WI38 (cell line): ENCODE data around the gene IFT57.

Source experiments
- H3K4me3 ChIP-seq: 2 replicates; pipeline ENCODE4 v1.5.1; 2011; ENCODE audit warnings: low read depth, mild to moderate bottlenecking, control low read depth, low read length
- CTCF ChIP-seq: IDR thresholded peaks from 2 replicates; pipeline ENCODE4 v1.5.1; 2012; ENCODE audit warnings: low read depth, mild to moderate bottlenecking, control low read depth, low read length

Gene IFT57

DNA sequence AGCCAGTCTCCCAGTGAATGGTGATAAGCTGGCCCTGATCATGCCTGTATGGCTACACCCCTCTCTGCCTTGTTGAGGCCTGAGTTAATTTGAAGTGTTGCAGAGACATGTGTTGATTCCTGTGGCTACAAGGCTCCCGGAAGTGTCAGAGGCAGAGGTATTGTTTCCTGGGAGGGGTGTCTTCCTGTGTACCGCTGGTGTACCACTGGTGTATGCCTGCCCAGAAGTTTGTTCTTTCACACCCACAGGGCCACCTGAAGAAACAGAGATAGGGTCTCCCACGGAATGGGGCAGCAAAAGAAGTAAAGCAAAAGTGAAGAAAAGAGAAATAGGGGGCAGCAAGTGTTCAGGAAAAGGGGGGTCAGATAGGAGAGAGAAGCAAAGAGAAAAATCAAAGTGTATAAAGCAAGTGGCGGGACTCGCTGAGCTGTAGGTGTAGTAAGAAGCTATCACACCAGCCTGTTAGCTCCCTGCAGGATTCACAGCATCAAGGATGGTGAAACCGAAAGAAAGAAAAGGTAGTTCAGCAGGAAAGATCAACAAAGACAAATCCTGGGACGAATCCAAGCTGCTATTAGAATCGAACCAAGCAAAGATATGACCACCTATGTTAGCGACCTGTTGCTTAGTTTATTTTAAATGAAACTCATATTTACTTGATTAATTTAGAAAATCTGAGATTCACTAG lies 94.8 kb downstream of the IFT57 start:
- H3K4me3 ChIP-seq: no peak overlapping the region
- no peak for TF ChIP-seq CTCF

DNA sequence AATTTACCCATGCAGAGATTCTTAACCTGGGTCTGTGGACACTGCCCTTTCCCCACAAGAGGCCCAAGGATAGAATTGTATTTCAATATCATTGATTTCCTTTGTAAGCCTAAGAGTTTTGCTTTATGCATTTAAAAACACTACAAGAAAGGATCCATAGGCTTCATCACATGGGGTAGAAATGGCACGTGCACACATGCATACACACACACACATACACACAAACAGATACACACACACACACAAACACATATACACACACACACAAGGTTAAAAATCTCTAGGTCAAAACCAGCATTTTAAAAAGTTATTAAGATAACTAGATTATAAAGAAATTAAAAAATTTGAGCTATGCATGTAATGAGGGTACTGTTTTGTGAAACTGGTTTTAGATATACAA lies 95.9 kb downstream of the IFT57 start:
- TF ChIP-seq CTCF: no peak
- H3K4me3 ChIP-seq: no peak overlapping the region

DNA sequence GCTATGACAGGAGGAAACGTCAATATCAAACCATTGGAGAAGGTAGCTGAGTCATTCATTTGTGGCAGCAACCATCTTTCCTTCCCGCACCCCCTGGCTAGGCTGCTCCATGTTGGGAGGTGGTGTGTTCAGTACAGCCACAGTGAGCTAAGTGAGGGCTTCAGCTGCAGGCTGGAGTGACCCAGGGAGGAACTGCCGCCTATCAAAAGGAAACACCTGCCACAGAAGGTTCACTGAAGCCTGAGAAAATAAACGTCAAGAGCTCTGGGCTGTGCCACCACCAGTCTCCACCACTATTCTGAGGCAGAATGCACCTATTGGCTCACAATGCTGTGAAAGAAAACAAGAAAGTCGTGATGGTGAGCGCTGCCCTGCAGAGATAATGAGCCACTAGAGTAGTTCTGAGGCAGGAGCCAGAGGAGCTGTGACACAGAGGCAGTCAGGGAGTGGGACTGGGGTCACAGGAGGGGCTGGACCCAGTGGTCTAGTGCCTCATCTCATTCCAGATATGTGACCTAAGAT lies 96.6 kb downstream of the IFT57 start:
- no peak overlapping the region for H3K4me3 ChIP-seq
- TF ChIP-seq CTCF: no peak

DNA sequence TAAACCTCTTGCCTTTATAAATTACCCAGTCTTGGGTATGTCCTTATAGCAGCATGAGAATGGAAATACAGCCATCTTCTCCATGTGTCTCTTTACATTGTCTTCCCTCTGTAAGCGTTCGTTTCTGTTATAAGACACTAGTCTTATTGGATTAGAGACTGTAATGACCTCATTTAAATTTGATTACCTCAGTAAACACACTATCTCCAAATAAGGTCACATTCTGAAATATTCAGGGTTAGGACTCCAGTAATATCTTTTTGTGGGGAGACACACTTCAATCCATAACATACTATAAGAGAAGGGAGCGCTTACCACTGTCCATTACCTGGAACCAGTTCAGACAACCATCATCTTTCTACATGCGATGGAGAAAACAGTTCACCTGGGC lies 97.1 kb downstream of the IFT57 start:
- H3K4me3 ChIP-seq: no peak overlapping the region
- TF ChIP-seq CTCF: no peak

- no peak for TF ChIP-seq CTCF
- H3K4me3 ChIP-seq: no peak overlapping the region
Observed at GRCh38 chr3:108124337-108125152, 97.7 kb downstream of the IFT57 start.

- TF ChIP-seq CTCF: no peak
- no peak overlapping the region for H3K4me3 ChIP-seq
Observed at GRCh38 chr3:108123326-108123725, 98.9 kb downstream of the IFT57 start.

GRCh38 chr3:108122276-108122675 lies 99.9 kb downstream of the IFT57 start:
- no peak overlapping the region for H3K4me3 ChIP-seq
- TF ChIP-seq CTCF: no peak
